Vagina (tissue), 2 donors: ENCODE data around the gene ZWINT. TPM values are rescaled to one million over a fixed set of nuclear protein-coding genes. Genes with fewer than 3 reads are reported as not detected.

ENCODE experiments used
- DNase-seq, 2 donors: peaks; one replicate each; pipeline ENCODE4 v3.0.0-alpha.2; 2017; ENCODE audit errors: extremely low spot score in 2 of 2
- H3K27ac ChIP-seq: fragments of 200-600 bp; sonication (generic); one replicate; pipeline ENCODE4 v1.5.1; 2019
- H3K27me3 ChIP-seq: fragments of 200-600 bp; sonication (generic); one replicate; pipeline ENCODE4 v1.5.1; 2019
- H3K36me3 ChIP-seq, 2 donors: fragments of 200-600 bp; sonication (generic); one replicate each; pipeline ENCODE4 v1.5.1; 2017 to 2019
- H3K4me1 ChIP-seq: fragments of 200-600 bp; sonication (generic); one replicate; pipeline ENCODE4 v1.5.1; 2019
- H3K4me3 ChIP-seq, 2 donors: fragments of 200-600 bp; sonication (generic); 1 replicate in 1 of 2; 2 replicates in 1 of 2; pipeline ENCODE4 v1.5.1; 2016 to 2019
- H3K9me3 ChIP-seq: fragments of 200-600 bp; sonication (generic); one replicate; pipeline ENCODE4 v1.5.1; 2019
- POLR2A ChIP-seq, 2 donors: fragments of 450-650 bp; IDR thresholded peaks; one replicate each; pipeline ENCODE4 v1.6.1; 2017; ENCODE audit warnings: antibody characterized with exemption in 2 of 2, mild to moderate bottlenecking in 2 of 2, moderate library complexity in 2 of 2
- POLR2AphosphoS5 ChIP-seq, 2 donors: sonication (generic); formaldehyde crosslinking; IDR thresholded peaks; one replicate each; pipeline ENCODE4 v1.9.0; 2017; ENCODE audit warnings: antibody characterized with exemption in 2 of 2, mild to moderate bottlenecking in 2 of 2, low read depth in 1 of 2; ENCODE audit not compliant: insufficient read depth in 1 of 2
- intact Hi-C: fragments of 100-400 bp; cut with DNase I; formaldehyde crosslinking; loops from one replicate; pipeline ENCODE4 v1.15.1; 2023
- total RNA-seq: library from RNA; depleted of rRNA; stranded (reverse); fragments of >200 nt; gene quantifications from one replicate; pipeline ENCODE4 v1.2.3, GENCODE V29; 2016
- TF ChIP-seq, protein P1 (sequence below), 3 experiments: fragments of 450-650 bp in 2 of 3; fragments of 200-600 bp in 1 of 3; sonication (generic) in 1 of 3; IDR thresholded peaks; one replicate each; pipeline ENCODE4 v1.5.1; 2017 to 2019; ENCODE audit warnings: antibody characterized with exemption in 3 of 3, mild to moderate bottlenecking in 2 of 3, moderate library complexity in 2 of 3

ZWINT gene
- total RNA-seq, 1 donor from 2014 or later, result 3.9 TPM

DNA sequence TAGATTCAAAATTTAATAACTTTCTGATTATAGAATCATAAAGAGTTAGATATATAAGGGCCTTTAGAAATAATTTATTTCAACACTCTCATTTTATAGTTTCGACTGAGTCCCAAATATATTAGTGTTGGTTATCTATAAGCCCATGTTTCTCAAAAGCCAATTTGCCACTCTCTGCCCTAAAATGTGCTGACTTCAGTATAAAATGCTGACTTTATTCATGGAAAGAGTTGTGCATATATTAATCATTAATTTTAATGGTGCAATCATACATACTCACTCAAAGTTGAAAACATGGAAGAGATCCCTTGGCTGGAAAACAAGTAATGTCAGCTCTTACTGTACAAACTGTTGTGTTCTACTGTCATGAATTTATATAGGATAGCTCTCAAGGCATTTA, 19.4 kb downstream of the ZWINT start:
- Histone ChIP-seq H3K27ac (no peak overlapping the region), H3K4me3 (no peak overlapping the region), H3K4me1 (no peaks in the 10 kb centered on the region), H3K36me3 (no peaks in the 10 kb centered on the region), H3K27me3 (no peaks in the 10 kb centered on the region), H3K9me3 (peaks cover 5% of the 10 kb centered on the region)
- no peak for DNase-seq
- TF ChIP-seq, protein P1, sequence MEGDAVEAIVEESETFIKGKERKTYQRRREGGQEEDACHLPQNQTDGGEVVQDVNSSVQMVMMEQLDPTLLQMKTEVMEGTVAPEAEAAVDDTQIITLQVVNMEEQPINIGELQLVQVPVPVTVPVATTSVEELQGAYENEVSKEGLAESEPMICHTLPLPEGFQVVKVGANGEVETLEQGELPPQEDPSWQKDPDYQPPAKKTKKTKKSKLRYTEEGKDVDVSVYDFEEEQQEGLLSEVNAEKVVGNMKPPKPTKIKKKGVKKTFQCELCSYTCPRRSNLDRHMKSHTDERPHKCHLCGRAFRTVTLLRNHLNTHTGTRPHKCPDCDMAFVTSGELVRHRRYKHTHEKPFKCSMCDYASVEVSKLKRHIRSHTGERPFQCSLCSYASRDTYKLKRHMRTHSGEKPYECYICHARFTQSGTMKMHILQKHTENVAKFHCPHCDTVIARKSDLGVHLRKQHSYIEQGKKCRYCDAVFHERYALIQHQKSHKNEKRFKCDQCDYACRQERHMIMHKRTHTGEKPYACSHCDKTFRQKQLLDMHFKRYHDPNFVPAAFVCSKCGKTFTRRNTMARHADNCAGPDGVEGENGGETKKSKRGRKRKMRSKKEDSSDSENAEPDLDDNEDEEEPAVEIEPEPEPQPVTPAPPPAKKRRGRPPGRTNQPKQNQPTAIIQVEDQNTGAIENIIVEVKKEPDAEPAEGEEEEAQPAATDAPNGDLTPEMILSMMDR (IDR thresholded peaks at IDR 0.05), result no peak
- TF ChIP-seq POLR2A (IDR thresholded peaks at IDR 0.05) (no peak), POLR2AphosphoS5 (IDR thresholded peaks at IDR 0.05; ENCODE audit: insufficient read depth in 1 of 2, low read depth in 1 of 2) (no peak)
- intact Hi-C loops, result no loop called here

DNA sequence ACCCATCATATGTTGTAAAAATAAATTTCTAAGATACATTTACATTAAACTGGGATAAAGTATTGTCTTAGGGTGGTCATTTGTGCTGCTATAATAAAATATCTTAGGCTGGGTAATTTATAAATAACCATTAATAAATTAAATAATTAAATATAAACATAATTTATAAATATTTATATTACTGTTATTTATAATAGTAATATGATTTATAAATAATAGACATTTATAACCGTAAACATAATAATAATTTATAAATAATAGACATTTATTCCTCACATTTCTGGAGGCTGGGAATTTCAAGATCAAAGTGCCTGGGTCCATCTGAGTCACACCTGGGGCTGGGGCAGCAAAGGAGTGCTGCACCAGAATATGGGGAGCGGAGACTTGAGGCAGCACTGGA, 31.1 kb downstream of the ZWINT start:
- H3K27me3 ChIP-seq, result no peaks in the 10 kb centered on the region
- DNase-seq, result no peak
- no peaks in the 10 kb centered on the region for H3K9me3 ChIP-seq
- TF ChIP-seq POLR2A (IDR thresholded peaks at IDR 0.05) (no peak), POLR2AphosphoS5 (IDR thresholded peaks at IDR 0.05; ENCODE audit: insufficient read depth in 1 of 2, low read depth in 1 of 2) (no peak)
- TF ChIP-seq, protein P1 (IDR thresholded peaks at IDR 0.05), result no peak
- H3K27ac ChIP-seq, result no peak overlapping the region
- no peaks in the 10 kb centered on the region for H3K4me1 ChIP-seq
- H3K4me3 ChIP-seq, result no peak overlapping the region
- intact Hi-C loops, result no loop called here
- H3K36me3 ChIP-seq, result no peaks in the 10 kb centered on the region

DNA sequence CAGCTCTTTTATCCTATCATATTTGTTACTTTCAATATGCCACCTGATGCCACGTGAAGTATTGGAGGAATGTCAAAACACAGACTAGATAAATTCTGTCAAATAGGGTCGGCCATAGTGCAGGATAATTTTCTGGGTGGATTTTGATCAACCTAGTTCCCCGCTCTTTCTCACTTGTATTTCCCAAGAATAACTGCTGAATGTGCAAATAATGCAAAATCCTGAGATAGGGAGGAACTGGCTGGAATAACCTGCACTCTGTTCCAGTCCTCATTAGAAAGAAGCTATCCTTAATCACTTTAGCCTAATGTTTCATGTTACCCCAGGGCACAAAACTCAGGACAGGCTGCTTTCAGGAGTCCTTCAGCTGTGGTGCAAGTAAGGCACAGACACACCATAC, 33.9 kb downstream of the ZWINT start:
- intact Hi-C loops, result no loop called here
- DNase-seq, result no peak
- Histone ChIP-seq H3K4me3 (no peak overlapping the region), H3K4me1 (no peaks in the 10 kb centered on the region), H3K27me3 (no peaks in the 10 kb centered on the region), H3K9me3 (no peaks in the 10 kb centered on the region), H3K36me3 (no peaks in the 10 kb centered on the region), H3K27ac (no peak overlapping the region)
- TF ChIP-seq, protein P1 (IDR thresholded peaks at IDR 0.05), result no peak
- TF ChIP-seq POLR2A (IDR thresholded peaks at IDR 0.05) (no peak), POLR2AphosphoS5 (IDR thresholded peaks at IDR 0.05; ENCODE audit: insufficient read depth in 1 of 2, low read depth in 1 of 2) (no peak)

DNA sequence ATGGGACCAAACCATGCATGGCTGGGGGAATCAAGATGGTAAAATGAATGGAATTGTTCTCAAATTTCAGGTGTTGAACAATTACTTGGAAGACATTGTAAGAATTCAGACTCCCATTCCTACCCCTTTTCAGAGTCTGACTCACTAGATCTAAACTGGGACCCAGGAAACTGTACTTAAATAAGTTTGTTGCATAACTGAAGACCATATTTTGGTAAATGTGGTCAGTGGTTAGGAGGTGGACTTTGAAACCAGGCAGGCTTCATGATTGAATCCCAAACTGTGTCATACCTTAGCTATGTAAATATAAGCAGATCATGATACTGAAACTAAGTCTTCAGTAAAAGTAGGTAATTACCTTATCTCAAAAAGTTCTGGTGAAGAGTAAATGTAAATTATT, 41.7 kb downstream of the ZWINT start:
- no peaks in the 10 kb centered on the region for H3K36me3 ChIP-seq
- DNase-seq, result no peak
- intact Hi-C loops, result loop anchor here (5.0 kb wide), 1 partner anchor 1698 kb away; no protein-coding TSS in a partner anchor
- TF ChIP-seq POLR2A (IDR thresholded peaks at IDR 0.05) (no peak), POLR2AphosphoS5 (IDR thresholded peaks at IDR 0.05; ENCODE audit: insufficient read depth in 1 of 2, low read depth in 1 of 2) (no peak)
- TF ChIP-seq, protein P1 (IDR thresholded peaks at IDR 0.05), result no peak
- H3K27me3 ChIP-seq, result no peaks in the 10 kb centered on the region
- H3K4me3 ChIP-seq, result no peak overlapping the region
- no peaks in the 10 kb centered on the region for H3K9me3 ChIP-seq
- H3K27ac ChIP-seq, result no peak overlapping the region
- H3K4me1 ChIP-seq, result no peaks in the 10 kb centered on the region

DNA sequence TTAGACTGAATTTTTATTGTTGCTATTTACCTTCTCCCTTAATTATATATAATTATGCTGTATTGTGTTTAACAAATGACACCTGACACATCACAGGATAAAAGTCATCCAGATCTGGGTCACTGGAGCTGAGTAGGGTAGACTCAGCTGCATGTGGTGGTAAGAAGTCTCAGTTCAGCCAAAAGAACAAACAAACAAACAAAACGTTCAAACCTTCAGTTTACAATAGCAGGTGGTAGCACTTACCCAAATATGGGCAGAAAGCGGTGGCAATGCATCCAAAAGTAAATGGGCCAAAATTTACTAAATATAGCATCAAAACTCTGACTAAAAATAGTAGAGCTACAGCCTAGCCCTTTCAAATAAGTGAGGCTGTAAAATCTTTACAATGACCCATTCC, 42.2 kb downstream of the ZWINT start:
- Histone ChIP-seq H3K9me3 (no peaks in the 10 kb centered on the region), H3K4me1 (no peaks in the 10 kb centered on the region), H3K36me3 (no peaks in the 10 kb centered on the region), H3K4me3 (no peak overlapping the region), H3K27me3 (no peaks in the 10 kb centered on the region), H3K27ac (no peak overlapping the region)
- no peak for TF ChIP-seq POLR2AphosphoS5 (IDR thresholded peaks at IDR 0.05; ENCODE audit: insufficient read depth in 1 of 2, low read depth in 1 of 2)
- TF ChIP-seq, protein P1 (IDR thresholded peaks at IDR 0.05), result no peak
- DNase-seq, result no peak
- intact Hi-C loops, result loop anchor here (5.0 kb wide), 1 partner anchor 1698 kb away; no protein-coding TSS in a partner anchor
